Measurements from ENCODE around the gene C2orf42.
"Not testable (repeated sequence)": the region's sequence is repeated elsewhere in the genome, so short reads cannot be mapped to it uniquely, and the experiment has no call there.

C2orf42 gene

DNA sequence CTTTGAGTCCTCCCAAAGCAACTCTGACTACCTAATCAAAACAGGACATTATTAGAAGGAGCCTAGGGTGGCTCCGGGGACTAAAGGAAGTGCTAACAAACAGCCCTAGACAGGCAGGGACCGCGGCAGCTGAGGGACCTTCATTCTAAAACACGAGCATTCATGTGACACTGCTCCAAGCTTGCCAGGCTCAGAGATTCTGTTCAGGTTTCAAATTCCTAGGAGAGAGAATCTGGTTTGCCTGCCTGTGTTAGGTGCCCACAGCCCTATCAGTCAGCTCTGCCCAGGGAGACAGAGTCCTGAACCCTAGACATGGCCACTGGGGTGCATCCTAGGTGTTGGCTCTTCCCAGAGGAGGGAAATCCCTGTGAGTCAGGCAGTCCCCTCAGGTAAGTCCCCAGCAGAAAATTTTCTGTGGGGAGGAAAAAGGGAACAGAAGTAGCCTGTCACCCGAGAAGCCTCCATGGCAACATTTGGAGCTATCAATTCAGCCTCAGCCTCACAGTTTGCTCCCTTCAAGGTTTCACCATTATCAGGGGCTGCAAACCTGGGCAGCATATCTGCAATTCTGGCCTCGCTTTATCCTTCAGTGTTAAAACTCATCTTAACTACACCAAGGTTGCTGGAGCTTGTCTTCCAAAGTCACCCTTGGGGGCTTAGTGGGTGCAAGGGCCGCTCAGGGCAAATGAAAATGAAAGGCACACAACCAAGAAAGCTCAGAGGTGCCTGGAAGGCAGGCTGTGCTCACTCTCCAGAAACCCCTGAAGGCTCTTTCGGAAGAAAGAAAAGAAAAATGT, 75.0 kb downstream of the C2orf42 start:
- ATAC-seq (ENCODE audit: insufficient read depth, low read depth): no peak
- Histone ChIP-seq H3K79me2 (ENCODE audit: insufficient read depth, low read length) (no peaks in the 10 kb centered on the region), H3K4me2 (ENCODE audit: insufficient read depth, low read length) (no peak overlapping the region), H4K20me1 (ENCODE audit: insufficient read depth, low read length) (no peaks in the 10 kb centered on the region), H2AFZ (ENCODE audit: low read depth, low read length) (no peak overlapping the region), H3K36me3 (ENCODE audit: insufficient read depth, low read length) (no peaks in the 10 kb centered on the region), H3K9ac (ENCODE audit: low read depth, low read length) (no peak overlapping the region), H3K27me3 (ENCODE audit: insufficient read depth, low read length, poor library complexity) (no peaks in the 10 kb centered on the region), H3K27ac (ENCODE audit: low read length) (no peak overlapping the region), H3K4me3 (ENCODE audit: low read depth in 1 of 2, low read length in 2 of 2) (no peak overlapping the region), H3K4me1 (ENCODE audit: insufficient read depth, low read length) (peaks cover 6% of the 10 kb centered on the region), H3K9me3 (ENCODE audit: insufficient read depth, low read length, severe bottlenecking) (no peaks in the 10 kb centered on the region)
- TF ChIP-seq CTCF (IDR thresholded peaks at IDR 0.05; ENCODE audit: borderline replicate concordance, extremely low read depth, low read length, poor library complexity, severe bottlenecking) (no peak), EZH2 (IDR thresholded peaks at IDR 0.05; ENCODE audit: borderline replicate concordance, low read depth, low read length, severe bottlenecking) (no peak)
- no peak for DNase-seq

- Histone ChIP-seq H3K27me3 (ENCODE audit: insufficient read depth, low read length, poor library complexity) (no peaks in the 10 kb centered on the region), H3K4me2 (ENCODE audit: insufficient read depth, low read length) (no peak overlapping the region), H3K9ac (ENCODE audit: low read depth, low read length) (no peak overlapping the region), H3K4me3 (ENCODE audit: low read depth in 1 of 2, low read length in 2 of 2) (no peak overlapping the region), H3K27ac (ENCODE audit: low read length) (no peak overlapping the region), H4K20me1 (ENCODE audit: insufficient read depth, low read length) (no peaks in the 10 kb centered on the region), H3K36me3 (ENCODE audit: insufficient read depth, low read length) (no peaks in the 10 kb centered on the region), H3K9me3 (ENCODE audit: insufficient read depth, low read length, severe bottlenecking) (no peaks in the 10 kb centered on the region), H3K79me2 (ENCODE audit: insufficient read depth, low read length) (no peaks in the 10 kb centered on the region), H3K4me1 (ENCODE audit: insufficient read depth, low read length) (no peaks in the 10 kb centered on the region), H2AFZ (ENCODE audit: low read depth, low read length) (no peak overlapping the region)
- no peak for TF ChIP-seq CTCF (IDR thresholded peaks at IDR 0.05; ENCODE audit: borderline replicate concordance, extremely low read depth, low read length, poor library complexity, severe bottlenecking)
- TF ChIP-seq EZH2 (IDR thresholded peaks at IDR 0.05; ENCODE audit: borderline replicate concordance, low read depth, low read length, severe bottlenecking): no peak
- DNase-seq (no peak), ATAC-seq (ENCODE audit: insufficient read depth, low read depth) (no peak)
Observed at GRCh38 chr2:70113359-70114070, 77.3 kb downstream of the C2orf42 start.

- no peaks in the 10 kb centered on the region for H3K4me1 ChIP-seq (ENCODE audit: insufficient read depth, low read length)
- H3K4me3 ChIP-seq (ENCODE audit: low read depth in 1 of 2, low read length in 2 of 2): no peak overlapping the region
- no peaks in the 10 kb centered on the region for H3K9me3 ChIP-seq (ENCODE audit: insufficient read depth, low read length, severe bottlenecking)
- no peak overlapping the region for H2AFZ ChIP-seq (ENCODE audit: low read depth, low read length)
- no peaks in the 10 kb centered on the region for H3K36me3 ChIP-seq (ENCODE audit: insufficient read depth, low read length)
- H3K4me2 ChIP-seq (ENCODE audit: insufficient read depth, low read length): no peak overlapping the region
- no peak overlapping the region; the same call in 1 of the 2 replicates for H3K27ac ChIP-seq (ENCODE audit: low read length)
- TF ChIP-seq EZH2 (IDR thresholded peaks at IDR 0.05; ENCODE audit: borderline replicate concordance, low read depth, low read length, severe bottlenecking): no peak
- TF ChIP-seq CTCF (IDR thresholded peaks at IDR 0.05; ENCODE audit: borderline replicate concordance, extremely low read depth, low read length, poor library complexity, severe bottlenecking): no peak
- H3K79me2 ChIP-seq (ENCODE audit: insufficient read depth, low read length): no peaks in the 10 kb centered on the region
- no peak for DNase-seq
- H3K9ac ChIP-seq (ENCODE audit: low read depth, low read length): no peak overlapping the region
- ATAC-seq (ENCODE audit: insufficient read depth, low read depth): 0 out of 3 replicates have a peak, but pooled peaks have one; percentile 18
- H4K20me1 ChIP-seq (ENCODE audit: insufficient read depth, low read length): no peaks in the 10 kb centered on the region
- H3K27me3 ChIP-seq (ENCODE audit: insufficient read depth, low read length, poor library complexity): no peaks in the 10 kb centered on the region
Observed at GRCh38 chr2:70111752-70112591, 78.8 kb downstream of the C2orf42 start.

- H3K27me3 ChIP-seq (ENCODE audit: insufficient read depth, low read length, poor library complexity); H3K36me3 ChIP-seq (ENCODE audit: insufficient read depth, low read length); H3K9ac ChIP-seq (ENCODE audit: low read depth, low read length); H2AFZ ChIP-seq (ENCODE audit: low read depth, low read length); H3K4me3 ChIP-seq (ENCODE audit: low read depth in 1 of 2, low read length in 2 of 2); H3K79me2 ChIP-seq (ENCODE audit: insufficient read depth, low read length); H3K4me2 ChIP-seq (ENCODE audit: insufficient read depth, low read length); H3K4me1 ChIP-seq (ENCODE audit: insufficient read depth, low read length); H3K27ac ChIP-seq (ENCODE audit: low read length); ATAC-seq (ENCODE audit: insufficient read depth, low read depth); H3K9me3 ChIP-seq (ENCODE audit: insufficient read depth, low read length, severe bottlenecking); H4K20me1 ChIP-seq (ENCODE audit: insufficient read depth, low read length); DNase-seq: not testable (repeated sequence)
Observed at GRCh38 chr2:70110397-70110796, 80.4 kb downstream of the C2orf42 start.

- H3K4me3 ChIP-seq (ENCODE audit: low read depth in 1 of 2, low read length in 2 of 2); DNase-seq; ATAC-seq (ENCODE audit: insufficient read depth, low read depth); H4K20me1 ChIP-seq (ENCODE audit: insufficient read depth, low read length); H3K79me2 ChIP-seq (ENCODE audit: insufficient read depth, low read length); H3K27me3 ChIP-seq (ENCODE audit: insufficient read depth, low read length, poor library complexity); H2AFZ ChIP-seq (ENCODE audit: low read depth, low read length); H3K27ac ChIP-seq (ENCODE audit: low read length); H3K9me3 ChIP-seq (ENCODE audit: insufficient read depth, low read length, severe bottlenecking); H3K36me3 ChIP-seq (ENCODE audit: insufficient read depth, low read length); H3K4me2 ChIP-seq (ENCODE audit: insufficient read depth, low read length); H3K9ac ChIP-seq (ENCODE audit: low read depth, low read length): not testable (repeated sequence)
- peaks cover 20% of the 10 kb centered on the region for H3K4me1 ChIP-seq (ENCODE audit: insufficient read depth, low read length)
Observed at GRCh38 chr2:70106138-70106537, 84.7 kb downstream of the C2orf42 start.

Data from DND-41 (cell line).